NCI-H187 (cell line): ENCODE measurements around the gene RPL41.
"Not testable (repeated sequence)": the region's sequence is repeated elsewhere in the genome, so short reads cannot be mapped to it uniquely, and the experiment has no call there.

Experiments used
- DNase-seq, 2 experiments: peaks; one replicate each; lab custom pipeline; 2025; lab: John Stamatoyannopoulos, UW

Gene RPL41

DNA sequence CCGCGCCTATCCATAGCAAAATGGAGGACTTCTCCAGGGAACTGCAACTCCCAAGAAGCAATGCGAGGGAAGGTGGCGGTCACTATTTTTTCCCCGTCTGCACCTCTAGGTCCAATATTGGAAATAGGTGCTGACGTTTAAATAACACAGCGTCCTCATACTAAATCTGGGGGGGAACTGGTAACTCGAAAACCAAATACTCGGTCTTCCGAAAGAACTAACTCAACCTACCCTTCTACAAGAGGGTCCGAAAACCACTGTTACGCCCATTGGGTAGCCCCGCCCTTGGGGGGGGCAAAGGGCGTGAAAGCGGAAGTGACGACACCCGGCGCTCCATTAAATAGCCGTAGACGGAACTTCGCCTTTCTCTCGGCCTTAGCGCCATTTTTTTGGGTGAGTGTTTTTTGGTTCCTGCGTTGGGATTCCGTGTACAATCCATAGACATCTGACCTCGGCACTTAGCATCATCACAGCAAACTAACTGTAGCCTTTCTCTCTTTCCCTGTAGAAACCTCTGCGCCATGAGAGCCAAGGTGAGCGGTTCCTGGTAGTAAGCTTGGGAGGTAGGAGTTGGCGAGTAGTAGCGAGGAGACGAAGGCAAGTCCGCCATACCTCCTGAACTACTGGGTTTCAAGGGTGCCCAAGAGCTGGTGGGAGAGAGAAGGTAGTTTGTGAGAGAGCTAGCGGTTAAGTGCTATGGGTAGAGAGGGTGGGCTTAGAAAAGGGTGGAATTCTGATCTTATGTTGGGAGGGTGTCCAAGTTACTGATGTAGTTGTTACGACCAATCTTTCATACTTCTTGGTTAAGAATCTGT lies at the start of gene RPL41:
Gene RPL41 (plus strand): TSS at position 367 of the 815 bp plus-strand sequence.
- peak; percentile 92 to 98 for DNase-seq

DNA sequence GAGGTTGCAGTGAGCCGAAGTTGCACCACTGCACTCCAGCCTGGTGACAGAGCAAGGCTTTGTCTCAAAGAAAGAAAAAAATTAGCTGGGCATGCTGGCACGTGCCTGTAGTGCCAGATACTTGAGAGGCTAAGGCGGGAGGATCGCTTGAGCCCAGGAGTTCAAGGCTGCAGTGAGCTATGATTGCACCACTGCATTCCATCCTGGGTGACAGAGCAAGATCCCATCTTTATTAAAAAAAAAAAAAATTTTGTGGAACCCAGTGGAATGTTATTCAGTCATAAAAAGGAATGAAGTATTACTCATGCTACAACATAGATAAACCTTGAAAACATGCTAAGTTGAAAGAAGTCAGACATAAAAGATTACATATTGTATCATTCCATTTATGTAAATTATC lies 44.8 kb upstream of the RPL41 start:
- no peak for DNase-seq

DNA sequence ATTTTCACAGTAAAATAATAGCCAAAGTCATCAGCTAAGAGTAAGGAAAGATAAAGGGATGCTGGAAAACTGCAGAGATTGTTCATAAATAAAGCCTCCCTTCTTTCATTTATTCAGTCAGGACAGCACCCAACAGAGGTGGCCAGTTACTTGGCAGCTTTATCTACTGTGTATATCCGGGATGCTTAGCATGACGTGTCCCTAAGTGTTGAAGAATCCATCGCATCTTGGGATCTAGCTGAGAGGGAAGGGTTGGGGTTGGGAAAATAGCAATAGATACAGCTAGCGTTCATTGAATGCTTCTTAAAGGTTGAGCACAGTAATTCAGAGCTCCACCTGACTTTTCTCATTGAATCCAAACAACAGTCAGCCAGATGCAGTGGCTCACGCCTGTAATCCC lies 42.0 kb upstream of the RPL41 start:
- DNase-seq, result no peak

DNA sequence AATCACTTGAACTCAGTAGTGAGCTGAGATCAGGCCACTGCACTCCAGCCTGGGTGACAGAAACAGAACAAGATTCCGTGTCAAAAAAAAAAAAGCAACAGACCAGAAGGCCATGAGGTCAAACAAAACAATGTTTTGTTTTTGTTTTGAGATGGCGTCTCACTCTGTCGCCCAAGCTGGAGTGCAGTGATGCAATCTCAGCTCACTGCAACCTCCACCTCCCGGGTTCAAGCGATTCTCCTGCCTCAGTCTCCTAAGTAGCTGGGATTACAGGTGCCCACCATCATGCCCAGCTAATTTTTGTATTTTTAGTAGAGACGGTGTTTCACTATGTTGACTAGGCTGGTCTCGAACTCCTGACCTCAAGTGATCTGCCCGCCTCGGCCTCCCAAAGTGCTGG lies 38.5 kb upstream of the RPL41 start:
- not testable (repeated sequence) for DNase-seq

DNA sequence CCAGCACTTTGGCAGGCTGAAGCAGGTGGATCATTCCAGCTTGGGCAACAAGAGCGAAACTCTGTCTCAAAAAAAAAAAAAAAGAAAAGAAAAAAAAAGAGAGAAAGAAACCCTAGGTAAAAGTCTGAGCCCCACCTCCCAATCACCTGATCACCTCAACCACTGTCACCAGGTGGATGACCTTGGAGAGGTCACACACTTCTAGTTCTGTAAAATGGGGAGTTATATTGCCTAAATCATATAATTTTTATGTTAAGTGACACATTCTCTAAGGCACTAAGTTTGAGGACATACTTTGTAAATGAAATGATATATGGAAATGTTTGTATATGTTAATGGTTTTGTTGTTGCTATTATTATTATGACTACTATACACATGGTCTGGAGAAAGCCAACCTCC lies 38.0 kb upstream of the RPL41 start:
- no peak for DNase-seq

DNA sequence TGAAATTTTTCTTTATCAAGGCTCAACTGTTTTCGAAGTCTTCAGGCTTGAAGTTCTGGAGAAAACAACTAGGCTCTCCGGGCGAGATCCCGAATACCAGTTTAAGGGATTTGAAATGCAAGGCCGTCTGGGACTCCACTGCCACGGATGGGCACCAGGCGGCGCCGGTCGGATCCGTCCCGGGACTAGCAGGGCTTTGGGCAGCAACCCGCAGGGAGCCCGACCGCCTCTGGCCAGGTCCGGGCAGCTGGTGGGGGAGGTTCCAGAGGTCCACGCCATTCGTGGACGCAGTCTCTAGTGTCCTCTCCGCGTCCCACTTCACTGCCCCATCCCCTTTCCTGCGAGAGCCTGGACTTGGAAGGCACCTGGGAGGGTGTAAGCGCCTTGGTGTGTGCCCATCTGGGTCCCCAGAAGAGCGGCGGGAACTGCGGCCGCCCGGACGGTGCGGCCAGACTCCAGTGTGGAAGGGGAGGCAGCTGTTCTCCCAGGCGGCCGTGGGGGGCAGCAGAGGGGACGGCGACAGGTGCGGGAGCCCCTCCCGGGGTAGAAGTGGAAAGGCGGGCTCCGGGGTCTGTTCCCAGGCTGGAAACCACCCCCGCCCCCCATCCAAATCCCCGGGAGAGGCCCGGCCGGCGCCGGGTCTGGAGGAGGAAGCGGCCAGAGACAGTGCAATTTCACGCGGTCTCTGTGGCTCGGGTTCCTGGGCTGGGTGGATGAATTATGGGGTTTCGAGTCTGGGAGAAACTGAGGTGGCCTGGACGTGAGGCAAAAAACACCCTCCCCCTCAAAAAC lies 37.3 kb upstream of the RPL41 start:
- peak; percentile 18 to 35 for DNase-seq

DNA sequence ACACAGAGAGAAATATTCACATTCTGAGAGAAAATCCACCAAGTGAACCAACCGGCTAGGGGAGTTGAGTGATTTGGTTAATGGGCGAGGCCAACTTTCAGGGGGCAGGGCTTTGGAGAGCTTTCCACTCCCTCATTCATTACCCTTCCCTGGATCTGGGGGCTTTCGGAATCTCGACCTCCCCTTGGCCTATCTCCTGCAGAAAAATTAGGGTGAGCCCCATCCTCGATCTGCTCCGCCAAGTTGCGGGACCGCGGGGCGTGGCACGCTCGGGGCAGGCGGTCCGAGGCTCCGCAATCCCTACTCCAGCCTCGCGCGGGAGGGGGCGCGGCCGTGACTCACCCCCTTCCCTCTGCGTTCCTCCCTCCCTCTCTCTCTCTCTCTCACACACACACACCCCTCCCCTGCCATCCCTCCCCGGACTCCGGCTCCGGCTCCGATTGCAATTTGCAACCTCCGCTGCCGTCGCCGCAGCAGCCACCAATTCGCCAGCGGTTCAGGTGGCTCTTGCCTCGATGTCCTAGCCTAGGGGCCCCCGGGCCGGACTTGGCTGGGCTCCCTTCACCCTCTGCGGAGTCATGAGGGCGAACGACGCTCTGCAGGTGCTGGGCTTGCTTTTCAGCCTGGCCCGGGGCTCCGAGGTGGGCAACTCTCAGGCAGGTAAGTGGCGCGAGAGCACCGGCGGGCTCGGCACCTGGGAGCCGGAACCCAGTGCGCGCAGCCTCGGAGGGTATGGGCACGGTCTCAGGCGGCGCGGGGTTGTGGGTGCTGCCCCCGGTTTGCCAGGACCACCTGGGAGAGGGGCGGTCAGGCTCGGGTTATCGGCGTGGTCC lies 36.5 kb upstream of the RPL41 start, which contains the start of gene ERBB3:
Gene ERBB3 (plus strand): TSS at position 443 of the 833 bp plus-strand sequence. CDS start 136 bp downstream, at position 579.
- DNase-seq, result peak; percentile 43 to 54

DNA sequence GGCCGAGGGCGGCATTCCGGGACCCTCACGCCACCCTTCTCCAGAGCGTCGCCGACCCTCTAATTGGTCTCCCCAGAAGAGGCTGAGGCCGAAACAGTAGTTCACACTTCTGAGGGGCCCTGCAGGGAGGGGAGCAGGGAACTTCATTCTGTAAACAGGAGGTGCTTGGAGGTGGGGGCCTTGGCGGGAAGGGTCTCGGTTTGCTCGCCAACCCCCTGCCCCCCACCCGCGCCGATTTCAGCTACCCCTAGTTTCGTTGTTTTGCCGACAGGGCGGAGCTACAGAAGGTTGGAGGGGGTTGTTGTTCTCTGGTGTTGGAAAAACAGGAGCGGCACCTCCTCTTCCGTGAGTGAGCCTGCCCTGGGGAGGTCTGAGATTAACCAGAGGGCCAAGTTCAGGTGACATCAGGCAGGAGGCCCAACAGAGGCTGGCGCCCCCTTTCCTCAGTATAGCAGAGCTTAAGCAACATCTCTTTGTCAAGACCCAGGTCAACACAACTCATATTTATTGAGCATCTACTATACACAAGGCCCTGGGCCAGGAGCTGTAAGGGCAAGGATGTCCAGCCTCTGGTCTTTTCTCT lies 35.8 kb upstream of the RPL41 start:
- DNase-seq, result no peak

DNA sequence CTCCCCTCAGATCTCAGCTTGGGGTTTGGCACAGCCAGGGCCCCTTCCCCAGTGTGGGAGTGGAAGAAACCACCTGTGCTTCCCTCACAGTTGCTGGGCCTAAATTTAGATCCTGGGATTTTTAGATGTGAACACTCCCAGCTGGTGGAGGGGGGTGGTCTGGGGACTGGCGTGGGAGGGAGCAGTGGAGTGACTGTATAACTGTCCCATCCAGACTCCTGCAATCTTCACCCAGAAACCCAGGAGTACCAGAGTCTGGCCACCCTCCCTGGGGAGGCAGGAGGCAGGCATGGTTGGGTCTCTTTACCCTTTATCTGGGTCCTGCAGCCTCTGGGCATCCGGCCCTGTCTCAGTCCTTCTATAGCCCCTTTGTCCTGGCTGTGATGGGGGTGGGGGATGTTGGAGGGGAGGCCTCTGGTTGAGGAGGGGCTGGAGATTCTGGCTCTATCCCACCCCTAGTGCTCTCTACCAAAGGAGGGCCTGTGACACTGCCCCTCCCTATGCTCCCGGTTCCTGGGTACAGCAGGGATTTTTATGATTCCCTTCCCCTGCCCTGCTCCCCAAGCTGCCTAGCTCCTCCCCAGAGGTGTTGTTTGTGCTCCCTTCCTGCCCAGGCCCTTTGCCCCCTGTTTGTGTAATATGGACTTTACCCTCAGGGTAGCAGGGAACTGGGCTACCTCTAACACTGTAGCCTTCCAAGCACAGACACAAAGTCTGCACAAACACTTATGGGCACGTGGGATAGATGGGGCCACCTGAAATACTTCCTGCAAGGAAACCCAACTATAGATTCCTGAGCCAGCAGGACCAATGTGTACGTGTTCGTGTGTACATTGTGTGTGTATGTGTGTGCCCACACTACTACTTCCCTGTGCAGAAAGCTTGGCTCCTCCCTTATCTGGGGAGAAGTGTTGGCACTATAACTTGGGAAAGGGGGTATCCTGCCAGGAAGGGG lies 34.8 kb upstream of the RPL41 start:
- DNase-seq, result no peak

DNA sequence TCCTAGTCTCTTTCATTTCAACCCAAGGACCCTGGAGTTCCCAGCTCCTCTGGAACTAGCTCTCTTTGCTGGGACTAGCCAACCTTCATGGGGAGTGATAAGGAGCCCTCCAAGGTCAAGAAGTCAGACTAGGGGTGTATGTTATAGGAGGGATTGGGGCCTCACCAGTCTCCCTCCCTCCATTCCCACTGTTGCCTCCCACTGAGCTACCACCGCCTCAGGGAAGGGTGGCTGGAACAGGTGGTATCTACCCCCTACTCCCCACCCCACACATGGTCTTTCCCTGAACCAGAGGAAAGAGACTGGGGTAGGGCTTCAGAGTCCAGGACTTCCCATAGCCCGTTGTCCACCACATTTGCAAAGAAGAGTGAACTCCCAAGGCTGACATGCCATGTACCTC lies 34.1 kb upstream of the RPL41 start:
- no peak for DNase-seq

DNA sequence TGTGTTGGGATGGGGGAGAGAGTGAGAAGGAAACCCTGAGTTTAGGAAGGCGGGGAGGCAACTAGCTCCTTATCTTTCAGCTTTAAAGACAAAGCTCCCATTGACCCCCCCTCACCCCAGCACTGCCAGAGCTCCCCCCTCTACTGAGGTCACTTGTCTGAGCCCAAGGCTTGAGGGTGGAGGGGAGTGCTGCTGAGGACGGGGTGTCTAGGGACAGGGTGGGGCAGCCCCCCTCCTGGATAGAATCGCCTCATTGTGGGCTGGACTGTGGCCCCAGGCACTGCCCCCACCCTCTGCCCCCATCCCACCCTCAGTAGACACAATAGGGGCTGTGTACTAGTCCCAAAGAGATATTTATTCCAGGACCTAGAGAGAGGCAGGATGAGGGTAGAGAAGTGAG lies 33.5 kb upstream of the RPL41 start:
- DNase-seq, result no peak

DNA sequence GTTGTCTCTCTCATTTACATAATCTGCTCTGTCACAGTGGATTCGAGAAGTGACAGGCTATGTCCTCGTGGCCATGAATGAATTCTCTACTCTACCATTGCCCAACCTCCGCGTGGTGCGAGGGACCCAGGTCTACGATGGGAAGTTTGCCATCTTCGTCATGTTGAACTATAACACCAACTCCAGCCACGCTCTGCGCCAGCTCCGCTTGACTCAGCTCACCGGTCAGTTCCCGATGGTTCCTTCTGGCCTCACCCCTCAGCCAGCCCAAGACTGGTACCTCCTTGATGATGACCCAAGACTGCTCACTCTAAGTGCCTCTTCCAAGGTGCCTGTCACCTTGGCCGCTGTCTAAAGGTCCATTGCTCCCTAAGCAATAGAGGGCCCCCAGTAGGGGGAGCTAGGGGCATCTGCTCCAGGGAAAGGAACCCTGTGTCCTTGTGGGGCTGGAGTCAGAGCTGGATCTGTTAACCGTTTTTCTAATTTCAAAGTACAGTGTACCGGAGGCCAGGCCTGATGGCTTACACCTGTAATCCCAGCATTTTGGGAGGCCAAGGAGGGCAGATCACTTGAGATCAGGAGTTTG lies 31.4 kb upstream of the RPL41 start:
- no peak for DNase-seq

DNA sequence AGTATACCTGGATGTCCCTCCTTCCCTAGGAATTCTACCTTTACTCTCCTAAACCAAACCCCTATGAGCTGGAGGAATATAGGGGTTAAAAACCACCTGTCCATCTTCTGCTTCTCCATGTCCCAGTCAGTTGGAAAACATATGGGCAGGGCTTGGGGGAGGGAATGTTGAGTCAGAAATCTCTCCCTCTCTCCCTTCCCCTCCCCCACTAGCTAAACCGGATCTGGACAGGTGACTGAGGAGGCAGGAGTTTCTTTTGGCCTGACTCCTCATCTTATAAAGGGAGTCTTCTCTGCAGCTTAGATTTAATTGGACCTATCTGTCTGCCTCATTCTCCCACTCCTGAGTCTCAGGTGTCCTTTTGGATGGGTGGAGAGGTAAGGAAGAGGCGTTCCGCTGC lies 30.3 kb upstream of the RPL41 start:
- DNase-seq, result no peak

DNA sequence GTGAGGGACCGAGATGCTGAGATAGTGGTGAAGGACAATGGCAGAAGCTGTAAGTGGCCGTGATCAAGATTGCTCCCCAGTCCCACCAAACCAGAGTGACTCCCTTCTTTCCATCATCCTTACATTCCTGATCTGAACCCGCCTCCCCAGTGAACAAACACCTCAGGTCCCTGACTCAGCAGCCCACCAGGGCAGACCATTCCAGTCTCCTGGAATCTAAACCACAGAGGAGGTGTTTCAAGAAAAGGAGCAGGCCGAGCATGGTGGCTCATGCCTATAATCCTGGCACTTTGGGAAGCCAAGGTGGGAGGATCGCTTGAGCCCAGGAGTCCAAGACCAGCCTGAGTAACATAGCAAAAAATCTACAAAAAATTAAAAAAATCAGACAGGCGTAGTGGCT lies 29.8 kb upstream of the RPL41 start:
- no peak for DNase-seq

DNA sequence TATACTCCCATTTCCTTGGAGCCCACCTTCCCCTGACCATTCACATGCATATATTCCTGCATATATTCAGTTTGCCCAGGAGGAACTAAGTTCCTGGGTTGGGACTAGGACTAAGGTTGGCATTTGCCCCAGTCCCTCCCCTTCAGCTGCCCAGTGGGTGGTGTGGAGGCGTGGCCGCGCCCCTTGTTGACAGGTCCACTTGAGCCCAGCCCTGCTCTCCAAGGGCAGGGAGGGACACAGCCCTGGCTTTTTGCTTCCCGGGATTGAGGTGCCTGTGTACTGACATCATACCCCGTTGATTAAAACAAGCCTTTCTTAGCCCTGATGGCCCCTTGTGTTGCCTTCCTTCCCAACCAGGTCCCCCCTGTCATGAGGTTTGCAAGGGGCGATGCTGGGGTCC lies 29.2 kb upstream of the RPL41 start:
- peak; percentile 12 to 20 for DNase-seq

DNA sequence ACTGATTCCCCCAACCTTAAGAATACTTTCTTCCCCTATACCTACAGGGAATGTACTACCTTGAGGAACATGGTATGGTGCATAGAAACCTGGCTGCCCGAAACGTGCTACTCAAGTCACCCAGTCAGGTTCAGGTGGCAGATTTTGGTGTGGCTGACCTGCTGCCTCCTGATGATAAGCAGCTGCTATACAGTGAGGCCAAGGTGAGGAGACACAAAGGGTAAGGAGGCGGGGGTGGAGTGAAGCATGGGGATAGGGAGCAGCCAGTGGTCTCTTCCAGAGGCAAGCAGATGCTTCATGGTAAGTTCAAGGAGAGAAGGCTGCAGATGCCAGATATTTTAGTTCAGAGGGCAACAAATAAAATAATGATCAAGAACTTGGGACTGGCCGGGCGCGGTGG lies 18.7 kb upstream of the RPL41 start:
- no peak for DNase-seq

DNA sequence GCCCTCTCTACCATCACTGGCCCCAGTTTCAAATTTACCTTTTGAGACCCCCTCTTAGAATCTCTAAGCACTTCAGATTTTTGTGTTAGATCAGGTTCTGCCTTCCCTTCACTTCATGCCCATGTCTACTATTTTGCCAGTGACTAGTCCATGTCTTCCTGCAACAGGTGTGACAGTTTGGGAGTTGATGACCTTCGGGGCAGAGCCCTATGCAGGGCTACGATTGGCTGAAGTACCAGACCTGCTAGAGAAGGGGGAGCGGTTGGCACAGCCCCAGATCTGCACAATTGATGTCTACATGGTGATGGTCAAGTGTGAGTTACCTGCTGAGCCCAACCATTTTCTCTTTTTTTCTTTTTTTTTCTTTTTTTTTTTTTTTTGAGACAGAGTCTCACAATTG lies 17.8 kb upstream of the RPL41 start:
- no peak for DNase-seq

DNA sequence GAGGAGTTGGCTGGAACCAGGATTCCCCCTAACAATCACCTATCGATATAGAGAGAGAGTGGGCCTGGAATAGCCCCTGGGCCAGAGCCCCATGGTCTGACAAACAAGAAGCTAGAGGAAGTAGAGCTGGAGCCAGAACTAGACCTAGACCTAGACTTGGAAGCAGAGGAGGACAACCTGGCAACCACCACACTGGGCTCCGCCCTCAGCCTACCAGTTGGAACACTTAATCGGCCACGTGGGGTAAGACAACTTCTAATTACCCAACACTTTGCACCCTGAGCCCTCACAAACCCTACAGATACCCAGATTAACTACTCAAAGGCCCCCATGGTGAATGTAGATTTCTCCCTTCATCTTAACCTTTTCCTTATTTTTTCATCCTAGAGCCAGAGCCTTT lies 16.6 kb upstream of the RPL41 start:
- DNase-seq, result no peak

DNA sequence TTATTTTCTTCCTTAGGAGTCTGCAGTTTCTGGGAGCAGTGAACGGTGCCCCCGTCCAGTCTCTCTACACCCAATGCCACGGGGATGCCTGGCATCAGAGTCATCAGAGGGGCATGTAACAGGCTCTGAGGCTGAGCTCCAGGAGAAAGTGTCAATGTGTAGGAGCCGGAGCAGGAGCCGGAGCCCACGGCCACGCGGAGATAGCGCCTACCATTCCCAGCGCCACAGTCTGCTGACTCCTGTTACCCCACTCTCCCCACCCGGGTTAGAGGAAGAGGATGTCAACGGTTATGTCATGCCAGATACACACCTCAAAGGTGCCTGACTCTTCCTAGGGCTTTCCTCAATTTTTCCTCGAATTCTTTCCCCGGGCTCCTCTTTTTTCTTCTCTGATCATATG lies 15.4 kb upstream of the RPL41 start:
- no peak for DNase-seq

DNA sequence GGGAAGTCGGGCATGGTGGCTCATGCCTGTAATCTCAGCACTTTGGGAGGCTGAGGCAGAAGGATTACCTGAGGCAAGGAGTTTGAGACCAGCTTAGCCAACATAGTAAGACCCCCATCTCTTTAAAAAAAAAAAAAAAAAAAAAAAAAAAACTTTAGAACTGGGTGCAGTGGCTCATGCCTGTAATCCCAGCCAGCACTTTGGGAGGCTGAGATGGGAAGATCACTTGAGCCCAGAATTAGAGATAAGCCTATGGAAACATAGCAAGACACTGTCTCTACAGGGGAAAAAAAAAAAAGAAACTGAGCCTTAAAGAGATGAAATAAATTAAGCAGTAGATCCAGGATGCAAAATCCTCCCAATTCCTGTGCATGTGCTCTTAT lies 13.8 kb upstream of the RPL41 start:
- no peak for DNase-seq
